ENCODE results near the gene RTCA. TPM values are rescaled to one million over a fixed set of nuclear protein-coding genes. Genes with fewer than 3 reads are reported as not detected.

The RTCA gene
- total and polyA plus RNA-seq, 2 donors (not counting 1 experiment from before 2014, with no cell fraction given), result 15.7 to 31.0 TPM

DNA sequence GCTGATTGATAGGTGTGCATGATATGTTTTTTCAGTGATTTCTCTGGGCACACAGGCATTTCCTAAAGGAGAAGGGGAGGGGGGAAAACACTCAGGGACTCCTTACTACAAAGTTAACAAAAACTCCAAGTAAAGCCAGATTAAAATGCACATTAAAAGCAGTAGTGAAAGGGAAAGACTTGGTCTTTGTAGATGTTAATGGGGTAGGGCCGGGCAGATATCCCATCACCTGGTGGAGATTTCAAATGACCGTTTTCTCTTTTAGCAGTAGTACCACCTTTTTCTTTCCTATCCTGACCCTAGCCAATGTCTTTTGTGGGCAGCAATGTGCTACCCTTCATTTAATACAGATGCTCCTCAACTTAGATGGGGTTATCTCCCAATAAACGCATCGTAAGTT lies 32.5 kb downstream of the RTCA start:
- H3K27ac Mint-ChIP-seq, result no peak overlapping the region
- H2AFZ ChIP-seq (ENCODE audit: insufficient read depth, low read depth, low read length, poor library complexity, severe bottlenecking), result no peak overlapping the region
- ATAC-seq (ENCODE audit: low read depth) (no peak), DNase-seq (no peak)
- H3K4me1 ChIP-seq (ENCODE audit: control insufficient read depth in 2 of 2, insufficient read depth in 2 of 2, low read length in 2 of 2), result no peaks in the 10 kb centered on the region
- POLR2A ChIA-PET, result no interaction called here
- peaks cover 0 to 3% (median 0%) of the 10 kb centered on the region in 3 donors for H3K9me3 ChIP-seq (ENCODE audit: control extremely low read depth in 1 of 3, control insufficient read depth in 2 of 3, insufficient read depth in 1 of 3, low read length in 2 of 3)
- no peaks in the 10 kb centered on the region for H4K20me1 ChIP-seq (ENCODE audit: control insufficient read depth, insufficient read depth, low read length, poor library complexity, severe bottlenecking)
- H3K27ac ChIP-seq (ENCODE audit: low read length in 2 of 2), result no peak overlapping the region
- TF ChIP-seq, protein P1, sequence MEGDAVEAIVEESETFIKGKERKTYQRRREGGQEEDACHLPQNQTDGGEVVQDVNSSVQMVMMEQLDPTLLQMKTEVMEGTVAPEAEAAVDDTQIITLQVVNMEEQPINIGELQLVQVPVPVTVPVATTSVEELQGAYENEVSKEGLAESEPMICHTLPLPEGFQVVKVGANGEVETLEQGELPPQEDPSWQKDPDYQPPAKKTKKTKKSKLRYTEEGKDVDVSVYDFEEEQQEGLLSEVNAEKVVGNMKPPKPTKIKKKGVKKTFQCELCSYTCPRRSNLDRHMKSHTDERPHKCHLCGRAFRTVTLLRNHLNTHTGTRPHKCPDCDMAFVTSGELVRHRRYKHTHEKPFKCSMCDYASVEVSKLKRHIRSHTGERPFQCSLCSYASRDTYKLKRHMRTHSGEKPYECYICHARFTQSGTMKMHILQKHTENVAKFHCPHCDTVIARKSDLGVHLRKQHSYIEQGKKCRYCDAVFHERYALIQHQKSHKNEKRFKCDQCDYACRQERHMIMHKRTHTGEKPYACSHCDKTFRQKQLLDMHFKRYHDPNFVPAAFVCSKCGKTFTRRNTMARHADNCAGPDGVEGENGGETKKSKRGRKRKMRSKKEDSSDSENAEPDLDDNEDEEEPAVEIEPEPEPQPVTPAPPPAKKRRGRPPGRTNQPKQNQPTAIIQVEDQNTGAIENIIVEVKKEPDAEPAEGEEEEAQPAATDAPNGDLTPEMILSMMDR (IDR thresholded peaks at IDR 0.05), result no peak
- TF ChIP-seq EZH2 (IDR thresholded peaks at IDR 0.05; ENCODE audit: borderline replicate concordance, insufficient read depth, low read depth, low read length, poor library complexity, severe bottlenecking), result no peak
- no peaks in the 10 kb centered on the region for H3K79me2 ChIP-seq (ENCODE audit: control insufficient read depth, insufficient read depth, low read length)
- no peak overlapping the region for H3K9ac ChIP-seq (ENCODE audit: low read length)
- H3K4me2 ChIP-seq (replicated peaks; ENCODE audit: low read depth, low read length, poor library complexity, severe bottlenecking), result no peak overlapping the region
- H3K36me3 ChIP-seq (replicated peaks in 1 of 2; ENCODE audit: control extremely low read depth in 1 of 2, control insufficient read depth in 1 of 2, extremely low read depth in 1 of 2, insufficient read depth in 2 of 2, low read length in 1 of 2), result no peaks in the 10 kb centered on the region
- CTCF ChIA-PET, result no interaction called here
- H3K4me1 Mint-ChIP-seq, result no peaks in the 10 kb centered on the region
- no peaks in the 10 kb centered on the region for H3K27me3 ChIP-seq (replicated peaks in 1 of 4; ENCODE audit: control extremely low read depth in 1 of 4, control insufficient read depth in 3 of 4, insufficient read depth in 4 of 4, low read length in 3 of 4)
- H3K9me3 Mint-ChIP-seq (ENCODE audit: insufficient read depth), result peaks cover 4% of the 10 kb centered on the region
- no peaks in the 10 kb centered on the region for H3K27me3 Mint-ChIP-seq
- intact Hi-C loops (cut with micrococcal nuclease), result no loop called here
- H3K4me3 ChIP-seq (ENCODE audit: control extremely low read depth in 1 of 5, extremely low read depth in 1 of 5, insufficient read depth in 1 of 5, low read depth in 2 of 5, low read length in 4 of 5), result no peak overlapping the region
- no peak overlapping the region for H3K4me3 Mint-ChIP-seq
- 94% methylated on average over 2 of the region's 4 CpGs for WGBS (ENCODE audit: insufficient coverage)

DNA sequence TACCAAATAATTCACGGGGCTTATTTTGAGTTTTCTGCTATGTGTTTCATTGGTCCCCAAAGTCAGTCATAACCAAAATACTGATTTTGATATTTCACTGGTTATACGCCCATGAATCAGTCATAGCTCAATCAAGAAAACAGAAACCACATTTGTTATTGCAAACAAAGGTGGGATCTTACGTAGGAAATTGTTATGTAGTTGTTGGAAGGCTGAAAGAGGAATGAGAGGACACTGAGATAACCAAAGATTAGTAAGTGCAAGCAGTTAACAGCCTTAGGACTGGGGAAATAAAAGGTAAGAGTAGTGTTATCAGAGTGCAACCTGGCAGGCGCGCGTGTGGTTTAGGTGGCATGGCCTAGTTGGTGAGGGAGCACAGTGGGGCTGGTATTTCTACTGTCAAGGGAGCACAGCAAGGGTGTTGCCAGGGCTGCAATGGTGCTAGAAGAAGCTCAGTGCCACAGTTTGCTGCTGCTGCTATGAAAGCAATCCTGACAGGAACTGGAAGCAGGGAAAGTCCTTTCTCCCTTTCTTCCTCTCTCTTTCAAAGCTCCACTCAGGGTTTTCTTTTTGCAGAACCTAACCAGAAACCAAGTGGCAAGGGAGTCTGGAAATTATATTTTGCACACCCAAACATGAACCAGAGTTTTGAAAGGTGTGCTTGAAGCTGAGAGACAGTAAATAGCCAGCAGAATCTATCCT lies 33.7 kb downstream of the RTCA start:
- Histone ChIP-seq H3K4me2 (replicated peaks; ENCODE audit: low read depth, low read length, poor library complexity, severe bottlenecking) (no peak overlapping the region), H3K9me3 (ENCODE audit: control extremely low read depth in 1 of 3, control insufficient read depth in 2 of 3, insufficient read depth in 1 of 3, low read length in 2 of 3) (peaks cover 0 to 3% (median 0%) of the 10 kb centered on the region in 3 donors), H3K4me1 (ENCODE audit: control insufficient read depth in 2 of 2, insufficient read depth in 2 of 2, low read length in 2 of 2) (no peaks in the 10 kb centered on the region), H3K27me3 (replicated peaks in 1 of 4; ENCODE audit: control extremely low read depth in 1 of 4, control insufficient read depth in 3 of 4, insufficient read depth in 4 of 4, low read length in 3 of 4) (no peaks in the 10 kb centered on the region), H2AFZ (ENCODE audit: insufficient read depth, low read depth, low read length, poor library complexity, severe bottlenecking) (no peak overlapping the region), H3K79me2 (ENCODE audit: control insufficient read depth, insufficient read depth, low read length) (no peaks in the 10 kb centered on the region), H4K20me1 (ENCODE audit: control insufficient read depth, insufficient read depth, low read length, poor library complexity, severe bottlenecking) (no peaks in the 10 kb centered on the region), H3K9ac (ENCODE audit: low read length) (no peak overlapping the region), H3K27ac (ENCODE audit: low read length in 2 of 2) (no peak overlapping the region), H3K4me3 (ENCODE audit: control extremely low read depth in 1 of 5, extremely low read depth in 1 of 5, insufficient read depth in 1 of 5, low read depth in 2 of 5, low read length in 4 of 5) (no peak overlapping the region), H3K36me3 (replicated peaks in 1 of 2; ENCODE audit: control extremely low read depth in 1 of 2, control insufficient read depth in 1 of 2, extremely low read depth in 1 of 2, insufficient read depth in 2 of 2, low read length in 1 of 2) (no peaks in the 10 kb centered on the region)
- no peak overlapping the region for H3K27ac Mint-ChIP-seq
- POLR2A ChIA-PET, result no interaction called here
- DNase-seq (no peak), ATAC-seq (ENCODE audit: low read depth) (no peak)
- peaks cover 4% of the 10 kb centered on the region for H3K9me3 Mint-ChIP-seq (ENCODE audit: insufficient read depth)
- H3K4me1 Mint-ChIP-seq, result no peaks in the 10 kb centered on the region
- CTCF ChIA-PET, result no interaction called here
- no peaks in the 10 kb centered on the region for H3K27me3 Mint-ChIP-seq
- intact Hi-C loops (cut with micrococcal nuclease), result no loop called here
- WGBS (ENCODE audit: insufficient coverage), result 100% methylated on average over 4 of the region's 6 CpGs
- no peak overlapping the region for H3K4me3 Mint-ChIP-seq
- no peak for TF ChIP-seq EZH2 (IDR thresholded peaks at IDR 0.05; ENCODE audit: borderline replicate concordance, insufficient read depth, low read depth, low read length, poor library complexity, severe bottlenecking)
- TF ChIP-seq, protein P1 (IDR thresholded peaks at IDR 0.05), result no peak
